HL-60 (cell line): ENCODE results near the gene MAGED4B.
"Not testable (repeated sequence)": the region's sequence is repeated elsewhere in the genome, so short reads cannot be mapped to it uniquely, and the experiment has no call there.

Experiments used
- DNase-seq, 2 experiments: peaks; one replicate each; pipeline ENCODE4 v3.0.0-alpha.2; 2010 to 2020; ENCODE audit warnings: low read depth in 1 of 2, low spot score in 1 of 2
- H3K27ac ChIP-seq: fragments of 250-450 bp; sonication (Bioruptor Pico); replicated peaks from 2 replicates; pipeline ENCODE4 v1.5.1; 2020; ENCODE audit warnings: mild to moderate bottlenecking, moderate library complexity
- H3K27me3 ChIP-seq: fragments of 250-450 bp; sonication (Bioruptor Pico); 2 replicates; pipeline ENCODE4 v1.5.1; 2021; ENCODE audit warnings: mild to moderate bottlenecking, moderate library complexity; ENCODE audit not compliant: insufficient read depth, poor library complexity, severe bottlenecking
- H3K4me3 ChIP-seq: replicated peaks from 2 replicates; pipeline ENCODE4 v1.5.1; 2011; ENCODE audit warnings: mild to moderate bottlenecking, control low read depth, low read length; ENCODE audit not compliant: insufficient read depth
- CTCF ChIP-seq: IDR thresholded peaks from one replicate; pipeline ENCODE4 v1.5.1; 2011; ENCODE audit warnings: low read length, control low read depth, inconsistent platforms; ENCODE audit not compliant: insufficient read depth
- GABPA ChIP-seq: IDR thresholded peaks from 2 replicates; pipeline ENCODE4 v1.6.1; 2012; ENCODE audit warnings: low read depth
- POLR2AphosphoS5 ChIP-seq: IDR thresholded peaks from 2 replicates; pipeline ENCODE4 v1.6.1; 2012; ENCODE audit warnings: low read depth
- REST ChIP-seq: IDR thresholded peaks from 2 replicates; pipeline ENCODE4 v1.6.1; 2012; ENCODE audit warnings: low read depth; ENCODE audit not compliant: insufficient replicate concordance
- SPI1 ChIP-seq: IDR thresholded peaks from 2 replicates; pipeline ENCODE4 v1.6.1; 2012; ENCODE audit warnings: low read depth, mild to moderate bottlenecking, borderline replicate concordance
- long read RNA-seq: library from polyadenylated mRNA; unstranded; transcript quantifications from one replicate; pipeline ENCODE4 v2.0.0, GENCODE V29; 2020

MAGED4B gene
- long read RNA-seq = 0 reads

GRCh38 chrX:52068666-52069640, at the start of gene MAGED4B:
Gene MAGED4B (minus strand): TSS chrX:52069183. CDS start chrX:52068172, 1,011 bp downstream.
- H3K27ac ChIP-seq, H3K27me3 ChIP-seq, H3K4me3 ChIP-seq, DNase-seq: not testable (repeated sequence)

GRCh38 chrX:52118262-52118661, 49.3 kb upstream of the MAGED4B start:
- TF ChIP-seq REST (no peak), POLR2AphosphoS5 (no peak)
- no peak overlapping the region for H3K4me3 ChIP-seq
- no peaks in the 10 kb centered on the region for H3K27me3 ChIP-seq
- H3K27ac ChIP-seq = no peak overlapping the region
- DNase-seq = no peak

GRCh38 chrX:52082578-52082977, 13.6 kb upstream of the MAGED4B start:
- Histone ChIP-seq H3K27me3 (no peaks in the 10 kb centered on the region), H3K27ac (no peak overlapping the region), H3K4me3 (no peak overlapping the region)
- TF ChIP-seq SPI1 = no peak
- no peak for TF ChIP-seq REST
- no peak for TF ChIP-seq CTCF
- no peak for TF ChIP-seq GABPA
- TF ChIP-seq POLR2AphosphoS5 = no peak
- no peak for DNase-seq

- peak in 1 of 2 experiments; percentile 8 for DNase-seq
- Histone ChIP-seq H3K27me3 (no peaks in the 10 kb centered on the region), H3K27ac (no peak overlapping the region), H3K4me3 (no peak overlapping the region)
- no peak for TF ChIP-seq SPI1
These were observed 9.1 kb upstream of the MAGED4B start for GRCh38 chrX:52078131-52078530.

- not testable (repeated sequence) for H3K27ac ChIP-seq, H3K4me3 ChIP-seq, H3K27me3 ChIP-seq, DNase-seq
These were observed 26.7 kb downstream of the MAGED4B start for GRCh38 chrX:52042288-52042687.

GRCh38 chrX:52034211-52034610, 34.8 kb downstream of the MAGED4B start:
- no peak overlapping the region for H3K4me3 ChIP-seq
- H3K27ac ChIP-seq = no peak overlapping the region
- no peaks in the 10 kb centered on the region for H3K27me3 ChIP-seq
- DNase-seq = no peak
- TF ChIP-seq SPI1 (no peak), GABPA (no peak), CTCF (no peak), REST (no peak), POLR2AphosphoS5 (no peak)
